Gastroesophageal sphincter (tissue), 3 donors: ENCODE results near the gene RXFP4.

ENCODE experiments used
- POLR2A ChIP-seq, 2 donors: fragments of 450-650 bp; IDR thresholded peaks; one replicate each; pipeline ENCODE4 v1.6.1; 2017; ENCODE audit warnings: antibody characterized with exemption in 2 of 2, mild to moderate bottlenecking in 2 of 2, moderate library complexity in 1 of 2
- TF ChIP-seq, protein P1 (sequence below), 4 experiments: fragments of 200-600 bp in 2 of 4; fragments of 450-650 bp in 2 of 4; sonication (generic) in 1 of 4; IDR thresholded peaks; one replicate each; pipeline ENCODE4 v1.5.1; 2017 to 2019; ENCODE audit warnings: antibody characterized with exemption in 4 of 4, mild to moderate bottlenecking in 2 of 4, moderate library complexity in 2 of 4

DNA sequence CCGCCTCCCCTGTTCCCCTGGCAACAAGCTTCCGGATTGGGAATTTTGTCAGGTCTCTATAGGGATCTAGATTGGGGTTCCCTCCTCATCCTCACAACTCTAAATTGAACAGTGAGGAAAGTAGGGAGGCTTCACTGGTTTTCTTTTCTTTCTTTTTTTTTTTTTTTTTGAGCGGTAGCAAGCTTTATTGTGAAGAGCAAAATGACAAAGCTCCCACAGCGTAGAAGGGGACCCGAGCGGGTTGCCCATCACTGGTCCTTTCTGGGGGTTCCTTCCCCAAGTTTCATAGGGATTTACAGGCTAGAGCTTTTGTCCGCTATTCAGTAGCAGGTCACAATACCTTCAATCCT lies 26.6 kb downstream of the RXFP4 start:
- TF ChIP-seq, protein P1, sequence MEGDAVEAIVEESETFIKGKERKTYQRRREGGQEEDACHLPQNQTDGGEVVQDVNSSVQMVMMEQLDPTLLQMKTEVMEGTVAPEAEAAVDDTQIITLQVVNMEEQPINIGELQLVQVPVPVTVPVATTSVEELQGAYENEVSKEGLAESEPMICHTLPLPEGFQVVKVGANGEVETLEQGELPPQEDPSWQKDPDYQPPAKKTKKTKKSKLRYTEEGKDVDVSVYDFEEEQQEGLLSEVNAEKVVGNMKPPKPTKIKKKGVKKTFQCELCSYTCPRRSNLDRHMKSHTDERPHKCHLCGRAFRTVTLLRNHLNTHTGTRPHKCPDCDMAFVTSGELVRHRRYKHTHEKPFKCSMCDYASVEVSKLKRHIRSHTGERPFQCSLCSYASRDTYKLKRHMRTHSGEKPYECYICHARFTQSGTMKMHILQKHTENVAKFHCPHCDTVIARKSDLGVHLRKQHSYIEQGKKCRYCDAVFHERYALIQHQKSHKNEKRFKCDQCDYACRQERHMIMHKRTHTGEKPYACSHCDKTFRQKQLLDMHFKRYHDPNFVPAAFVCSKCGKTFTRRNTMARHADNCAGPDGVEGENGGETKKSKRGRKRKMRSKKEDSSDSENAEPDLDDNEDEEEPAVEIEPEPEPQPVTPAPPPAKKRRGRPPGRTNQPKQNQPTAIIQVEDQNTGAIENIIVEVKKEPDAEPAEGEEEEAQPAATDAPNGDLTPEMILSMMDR (IDR thresholded peaks at IDR 0.05) = no peak
- TF ChIP-seq POLR2A (IDR thresholded peaks at IDR 0.05) = no peak
